ENCODE results near the gene SLC25A39. TPM values are rescaled to one million over a fixed set of nuclear protein-coding genes. Genes with fewer than 3 reads are reported as not detected.

Gene SLC25A39
- total and polyA plus RNA-seq, 2 of the 13 experiments (the other 11 are each of a cell fraction or from before 2014, with no cell fraction given) = 144 to 151 TPM

DNA sequence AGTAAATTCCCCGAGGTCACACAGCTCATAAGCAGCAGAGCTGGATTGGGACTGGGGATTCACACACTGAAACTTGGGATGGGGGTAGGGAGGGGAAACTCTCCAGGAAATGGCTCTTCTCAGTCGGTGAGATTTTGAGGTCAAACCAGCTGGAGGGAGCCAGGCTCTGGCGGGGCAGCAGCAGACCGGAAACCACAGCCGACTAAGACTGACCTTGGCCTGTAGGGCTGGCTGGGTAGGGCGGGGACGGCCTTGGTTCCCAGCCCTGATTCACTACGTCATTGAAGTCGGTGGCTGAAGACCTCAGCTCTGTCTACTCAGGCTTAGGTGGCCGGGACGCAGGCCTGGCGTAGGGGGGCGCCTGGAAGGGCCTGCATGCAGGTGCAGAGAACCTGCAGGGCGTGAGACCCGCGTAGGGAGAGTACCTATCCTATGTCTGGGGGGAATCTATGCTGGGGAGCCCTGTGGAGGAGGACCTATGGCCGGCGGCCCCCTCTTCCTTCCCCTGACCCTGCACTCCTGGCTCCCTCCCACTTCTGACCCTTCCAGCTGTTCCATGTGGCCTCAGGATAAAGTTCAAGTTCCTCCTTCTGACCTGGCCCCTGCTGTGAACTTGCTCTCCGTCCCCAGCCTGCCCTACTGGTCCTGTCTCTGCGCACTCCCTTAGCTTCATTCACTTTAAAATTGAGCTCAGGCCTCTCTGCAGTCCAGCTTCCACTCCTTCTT, 44.8 kb downstream of the SLC25A39 start (continued):
- TF ChIP-seq, protein P1, sequence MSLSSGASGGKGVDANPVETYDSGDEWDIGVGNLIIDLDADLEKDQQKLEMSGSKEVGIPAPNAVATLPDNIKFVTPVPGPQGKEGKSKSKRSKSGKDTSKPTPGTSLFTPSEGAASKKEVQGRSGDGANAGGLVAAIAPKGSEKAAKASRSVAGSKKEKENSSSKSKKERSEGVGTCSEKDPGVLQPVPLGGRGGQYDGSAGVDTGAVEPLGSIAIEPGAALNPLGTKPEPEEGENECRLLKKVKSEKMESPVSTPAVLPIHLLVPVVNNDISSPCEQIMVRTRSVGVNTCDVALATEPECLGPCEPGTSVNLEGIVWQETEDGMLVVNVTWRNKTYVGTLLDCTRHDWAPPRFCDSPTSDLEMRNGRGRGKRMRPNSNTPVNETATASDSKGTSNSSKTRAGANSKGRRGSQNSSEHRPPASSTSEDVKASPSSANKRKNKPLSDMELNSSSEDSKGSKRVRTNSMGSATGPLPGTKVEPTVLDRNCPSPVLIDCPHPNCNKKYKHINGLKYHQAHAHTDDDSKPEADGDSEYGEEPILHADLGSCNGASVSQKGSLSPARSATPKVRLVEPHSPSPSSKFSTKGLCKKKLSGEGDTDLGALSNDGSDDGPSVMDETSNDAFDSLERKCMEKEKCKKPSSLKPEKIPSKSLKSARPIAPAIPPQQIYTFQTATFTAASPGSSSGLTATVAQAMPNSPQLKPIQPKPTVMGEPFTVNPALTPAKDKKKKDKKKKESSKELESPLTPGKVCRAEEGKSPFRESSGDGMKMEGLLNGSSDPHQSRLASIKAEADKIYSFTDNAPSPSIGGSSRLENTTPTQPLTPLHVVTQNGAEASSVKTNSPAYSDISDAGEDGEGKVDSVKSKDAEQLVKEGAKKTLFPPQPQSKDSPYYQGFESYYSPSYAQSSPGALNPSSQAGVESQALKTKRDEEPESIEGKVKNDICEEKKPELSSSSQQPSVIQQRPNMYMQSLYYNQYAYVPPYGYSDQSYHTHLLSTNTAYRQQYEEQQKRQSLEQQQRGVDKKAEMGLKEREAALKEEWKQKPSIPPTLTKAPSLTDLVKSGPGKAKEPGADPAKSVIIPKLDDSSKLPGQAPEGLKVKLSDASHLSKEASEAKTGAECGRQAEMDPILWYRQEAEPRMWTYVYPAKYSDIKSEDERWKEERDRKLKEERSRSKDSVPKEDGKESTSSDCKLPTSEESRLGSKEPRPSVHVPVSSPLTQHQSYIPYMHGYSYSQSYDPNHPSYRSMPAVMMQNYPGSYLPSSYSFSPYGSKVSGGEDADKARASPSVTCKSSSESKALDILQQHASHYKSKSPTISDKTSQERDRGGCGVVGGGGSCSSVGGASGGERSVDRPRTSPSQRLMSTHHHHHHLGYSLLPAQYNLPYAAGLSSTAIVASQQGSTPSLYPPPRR (CRISPR knock-in tag; IDR thresholded peaks at IDR 0.05; ENCODE audit: borderline replicate concordance) = peak; percentile 9
- TF ChIP-seq KDM3A (CRISPR knock-in tag; IDR thresholded peaks at IDR 0.05; ENCODE audit: low read depth) (peak; percentile 50; the same call in 1 of the 2 replicates), KMT2B (CRISPR knock-in tag; IDR thresholded peaks at IDR 0.05) (peak; percentile 35; the same call in 1 of the 2 replicates), SP1 (IDR thresholded peaks at IDR 0.05) (no peak), SP1 (CRISPR knock-in tag; IDR thresholded peaks at IDR 0.05) (peak; percentile 43; the same call in 1 of the 2 replicates), SOX5 (CRISPR knock-in tag; IDR thresholded peaks at IDR 0.05; ENCODE audit: borderline replicate concordance) (peak; percentile 40; the same call in 1 of the 2 replicates), ZFY (CRISPR knock-in tag; IDR thresholded peaks at IDR 0.05) (peak; percentile 36; the same call in 1 of the 2 replicates), FLYWCH1 (CRISPR knock-in tag; IDR thresholded peaks at IDR 0.05) (no peak), ATF1 (CRISPR knock-in tag; IDR thresholded peaks at IDR 0.05) (no peak)
- TF ChIP-seq, protein P2, sequence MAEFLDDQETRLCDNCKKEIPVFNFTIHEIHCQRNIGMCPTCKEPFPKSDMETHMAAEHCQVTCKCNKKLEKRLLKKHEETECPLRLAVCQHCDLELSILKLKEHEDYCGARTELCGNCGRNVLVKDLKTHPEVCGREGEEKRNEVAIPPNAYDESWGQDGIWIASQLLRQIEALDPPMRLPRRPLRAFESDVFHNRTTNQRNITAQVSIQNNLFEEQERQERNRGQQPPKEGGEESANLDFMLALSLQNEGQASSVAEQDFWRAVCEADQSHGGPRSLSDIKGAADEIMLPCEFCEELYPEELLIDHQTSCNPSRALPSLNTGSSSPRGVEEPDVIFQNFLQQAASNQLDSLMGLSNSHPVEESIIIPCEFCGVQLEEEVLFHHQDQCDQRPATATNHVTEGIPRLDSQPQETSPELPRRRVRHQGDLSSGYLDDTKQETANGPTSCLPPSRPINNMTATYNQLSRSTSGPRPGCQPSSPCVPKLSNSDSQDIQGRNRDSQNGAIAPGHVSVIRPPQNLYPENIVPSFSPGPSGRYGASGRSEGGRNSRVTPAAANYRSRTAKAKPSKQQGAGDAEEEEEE (CRISPR knock-in tag; IDR thresholded peaks at IDR 0.05; ENCODE audit: borderline replicate concordance) = 0 out of 2 replicates have a peak, but pooled peaks have one; percentile 51
- TF ChIP-seq, protein P3, sequence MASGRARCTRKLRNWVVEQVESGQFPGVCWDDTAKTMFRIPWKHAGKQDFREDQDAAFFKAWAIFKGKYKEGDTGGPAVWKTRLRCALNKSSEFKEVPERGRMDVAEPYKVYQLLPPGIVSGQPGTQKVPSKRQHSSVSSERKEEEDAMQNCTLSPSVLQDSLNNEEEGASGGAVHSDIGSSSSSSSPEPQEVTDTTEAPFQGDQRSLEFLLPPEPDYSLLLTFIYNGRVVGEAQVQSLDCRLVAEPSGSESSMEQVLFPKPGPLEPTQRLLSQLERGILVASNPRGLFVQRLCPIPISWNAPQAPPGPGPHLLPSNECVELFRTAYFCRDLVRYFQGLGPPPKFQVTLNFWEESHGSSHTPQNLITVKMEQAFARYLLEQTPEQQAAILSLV (CRISPR knock-in tag; IDR thresholded peaks at IDR 0.05; ENCODE audit: borderline replicate concordance) = peak; percentile 52; the same call in 1 of the 2 replicates
- TF ChIP-seq, protein P4, sequence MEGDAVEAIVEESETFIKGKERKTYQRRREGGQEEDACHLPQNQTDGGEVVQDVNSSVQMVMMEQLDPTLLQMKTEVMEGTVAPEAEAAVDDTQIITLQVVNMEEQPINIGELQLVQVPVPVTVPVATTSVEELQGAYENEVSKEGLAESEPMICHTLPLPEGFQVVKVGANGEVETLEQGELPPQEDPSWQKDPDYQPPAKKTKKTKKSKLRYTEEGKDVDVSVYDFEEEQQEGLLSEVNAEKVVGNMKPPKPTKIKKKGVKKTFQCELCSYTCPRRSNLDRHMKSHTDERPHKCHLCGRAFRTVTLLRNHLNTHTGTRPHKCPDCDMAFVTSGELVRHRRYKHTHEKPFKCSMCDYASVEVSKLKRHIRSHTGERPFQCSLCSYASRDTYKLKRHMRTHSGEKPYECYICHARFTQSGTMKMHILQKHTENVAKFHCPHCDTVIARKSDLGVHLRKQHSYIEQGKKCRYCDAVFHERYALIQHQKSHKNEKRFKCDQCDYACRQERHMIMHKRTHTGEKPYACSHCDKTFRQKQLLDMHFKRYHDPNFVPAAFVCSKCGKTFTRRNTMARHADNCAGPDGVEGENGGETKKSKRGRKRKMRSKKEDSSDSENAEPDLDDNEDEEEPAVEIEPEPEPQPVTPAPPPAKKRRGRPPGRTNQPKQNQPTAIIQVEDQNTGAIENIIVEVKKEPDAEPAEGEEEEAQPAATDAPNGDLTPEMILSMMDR (CRISPR knock-in tag; IDR thresholded peaks at IDR 0.05) = peak; percentile 36; the same call in 1 of the 2 replicates
- TF ChIP-seq, protein P5, sequence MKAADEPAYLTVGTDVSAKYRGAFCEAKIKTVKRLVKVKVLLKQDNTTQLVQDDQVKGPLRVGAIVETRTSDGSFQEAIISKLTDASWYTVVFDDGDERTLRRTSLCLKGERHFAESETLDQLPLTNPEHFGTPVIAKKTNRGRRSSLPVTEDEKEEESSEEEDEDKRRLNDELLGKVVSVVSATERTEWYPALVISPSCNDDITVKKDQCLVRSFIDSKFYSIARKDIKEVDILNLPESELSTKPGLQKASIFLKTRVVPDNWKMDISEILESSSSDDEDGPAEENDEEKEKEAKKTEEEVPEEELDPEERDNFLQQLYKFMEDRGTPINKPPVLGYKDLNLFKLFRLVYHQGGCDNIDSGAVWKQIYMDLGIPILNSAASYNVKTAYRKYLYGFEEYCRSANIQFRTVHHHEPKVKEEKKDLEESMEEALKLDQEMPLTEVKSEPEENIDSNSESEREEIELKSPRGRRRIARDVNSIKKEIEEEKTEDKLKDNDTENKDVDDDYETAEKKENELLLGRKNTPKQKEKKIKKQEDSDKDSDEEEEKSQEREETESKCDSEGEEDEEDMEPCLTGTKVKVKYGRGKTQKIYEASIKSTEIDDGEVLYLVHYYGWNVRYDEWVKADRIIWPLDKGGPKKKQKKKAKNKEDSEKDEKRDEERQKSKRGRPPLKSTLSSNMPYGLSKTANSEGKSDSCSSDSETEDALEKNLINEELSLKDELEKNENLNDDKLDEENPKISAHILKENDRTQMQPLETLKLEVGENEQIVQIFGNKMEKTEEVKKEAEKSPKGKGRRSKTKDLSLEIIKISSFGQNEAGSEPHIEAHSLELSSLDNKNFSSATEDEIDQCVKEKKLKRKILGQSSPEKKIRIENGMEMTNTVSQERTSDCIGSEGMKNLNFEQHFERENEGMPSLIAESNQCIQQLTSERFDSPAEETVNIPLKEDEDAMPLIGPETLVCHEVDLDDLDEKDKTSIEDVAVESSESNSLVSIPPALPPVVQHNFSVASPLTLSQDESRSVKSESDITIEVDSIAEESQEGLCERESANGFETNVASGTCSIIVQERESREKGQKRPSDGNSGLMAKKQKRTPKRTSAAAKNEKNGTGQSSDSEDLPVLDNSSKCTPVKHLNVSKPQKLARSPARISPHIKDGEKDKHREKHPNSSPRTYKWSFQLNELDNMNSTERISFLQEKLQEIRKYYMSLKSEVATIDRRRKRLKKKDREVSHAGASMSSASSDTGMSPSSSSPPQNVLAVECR (CRISPR knock-in tag; IDR thresholded peaks at IDR 0.05; ENCODE audit: borderline replicate concordance) = peak; percentile 59; the same call in 1 of the 2 replicates
